B cell (primary cell): ENCODE measurements around the gene SIGLEC7. TPM values are rescaled to one million over a fixed set of nuclear protein-coding genes. Genes with fewer than 3 reads are reported as not detected.

Source experiments
- ATAC-seq: fragments of 200-7000 bp; cut with Tn5 transposase; one replicate; pipeline ENCODE4 v1.10.0; 2021; ENCODE audit warnings: low read depth, mild to moderate bottlenecking, moderate number of reproducible peaks, moderate library complexity
- CTCF ChIA-PET: fragments of 350-600 bp; sonication (Branson Sonifier 250); formaldehyde crosslinking; loops from one replicate; lab custom pipeline; 2021; ENCODE audit warnings: antibody characterized with exemption, inconsistent platforms; lab: Charles Lee
- POLR2A ChIA-PET: fragments of 350-600 bp; sonication (Branson Sonifier 250); formaldehyde crosslinking; loops from one replicate; lab custom pipeline; 2021; ENCODE audit warnings: antibody characterized with exemption; lab: Charles Lee
- DNase-seq: peaks from one replicate; pipeline ENCODE4 v3.0.0; 2013
- H2AFZ ChIP-seq: 2 replicates; pipeline ENCODE4 v1.6.1; 2012; ENCODE audit warnings: mild to moderate bottlenecking, low read depth, low read length; ENCODE audit not compliant: insufficient read depth, poor library complexity, severe bottlenecking
- H3K27ac ChIP-seq, 2 donors: 1 replicate in 1 of 2; 2 replicates in 1 of 2; pipeline ENCODE4 v1.5.1; 2012 to 2013; ENCODE audit warnings: low read length in 2 of 2, mild to moderate bottlenecking in 2 of 2, moderate library complexity in 1 of 2
- H3K27me3 ChIP-seq, 4 experiments: fragments of 200-600 bp in 1 of 4; sonication (generic) in 1 of 4; replicated peaks in 1 of 4; 1 replicate in 2 of 4; 2 replicates in 2 of 4; pipeline versions ENCODE4 v1.6.1 to v1.7.0; 2013 to 2016; ENCODE audit warnings: low read length in 3 of 4, mild to moderate bottlenecking in 2 of 4, mixed read lengths in 1 of 4, moderate library complexity in 1 of 4; ENCODE audit not compliant: insufficient read depth in 4 of 4, control insufficient read depth in 3 of 4; ENCODE audit errors: control extremely low read depth in 1 of 4
- H3K36me3 ChIP-seq, 2 experiments: replicated peaks in 1 of 2; 1 replicate in 1 of 2; 2 replicates in 1 of 2; pipeline versions ENCODE4 v1.6.1 to v1.7.1; 2013; ENCODE audit warnings: low read length in 1 of 2; ENCODE audit not compliant: insufficient read depth in 2 of 2, control insufficient read depth in 1 of 2; ENCODE audit errors: control extremely low read depth in 1 of 2, extremely low read depth in 1 of 2
- H3K4me1 ChIP-seq, 2 donors: fragments of 200-600 bp in 1 of 2; sonication (generic) in 1 of 2; 1 replicate in 1 of 2; 2 replicates in 1 of 2; pipeline versions ENCODE4 v1.5.1 to v1.6.1; 2013 to 2017; ENCODE audit warnings: low read length in 2 of 2; ENCODE audit not compliant: control insufficient read depth in 2 of 2, insufficient read depth in 2 of 2
- H3K4me2 ChIP-seq: replicated peaks from 2 replicates; pipeline ENCODE3; 2012; ENCODE audit warnings: mild to moderate bottlenecking, low read depth, low read length; ENCODE audit not compliant: poor library complexity, severe bottlenecking
- H3K4me3 ChIP-seq, 5 experiments: fragments of 200-600 bp in 1 of 5; sonication (generic) in 1 of 5; 1 replicate in 3 of 5; 2 replicates in 2 of 5; pipeline versions ENCODE4 v1.5.1 to v1.7.0; 2011 to 2016; ENCODE audit warnings: low read length in 4 of 5, mild to moderate bottlenecking in 4 of 5, low read depth in 2 of 5, control low read depth in 1 of 5, moderate library complexity in 1 of 5; ENCODE audit not compliant: insufficient read depth in 1 of 5; ENCODE audit errors: control extremely low read depth in 1 of 5, extremely low read depth in 1 of 5
- H3K79me2 ChIP-seq: fragments of 200-600 bp; sonication (generic); one replicate; pipeline ENCODE4 v1.6.0; 2016; ENCODE audit warnings: low read length; ENCODE audit not compliant: control insufficient read depth, insufficient read depth
- H3K9ac ChIP-seq: fragments of 200-600 bp; sonication (generic); 2 replicates; pipeline ENCODE4 v1.6.1; 2017; ENCODE audit warnings: mild to moderate bottlenecking, low read length, moderate library complexity
- H3K9me3 ChIP-seq, 3 donors: one replicate each; pipeline versions ENCODE4 v1.6.1 to v1.7.1; 2013; ENCODE audit warnings: low read length in 2 of 3; ENCODE audit not compliant: control insufficient read depth in 2 of 3, insufficient read depth in 1 of 3; ENCODE audit errors: control extremely low read depth in 1 of 3
- H4K20me1 ChIP-seq: 2 replicates; pipeline ENCODE4 v1.6.0; 2012; ENCODE audit warnings: mild to moderate bottlenecking, low read length; ENCODE audit not compliant: insufficient read depth, control insufficient read depth, poor library complexity, severe bottlenecking
- H3K27ac Mint-ChIP-seq: one replicate; pipeline ENCODE4 v1.8.0; 2021; ENCODE audit warnings: mixed read lengths
- H3K27me3 Mint-ChIP-seq: one replicate; pipeline ENCODE4 v1.8.0; 2021; ENCODE audit warnings: mixed read lengths
- H3K4me1 Mint-ChIP-seq: one replicate; pipeline ENCODE4 v1.8.0; 2021; ENCODE audit warnings: mixed read lengths
- H3K4me3 Mint-ChIP-seq: one replicate; pipeline ENCODE4 v1.8.0; 2021; ENCODE audit warnings: mixed read lengths
- H3K9me3 Mint-ChIP-seq: one replicate; pipeline ENCODE4 v1.8.0; 2022; ENCODE audit warnings: mixed read lengths; ENCODE audit not compliant: insufficient read depth
- CTCF ChIP-seq: fragments of 200-600 bp; IDR thresholded peaks from one replicate; pipeline ENCODE4 v1.8.0; 2022; ENCODE audit warnings: antibody characterized with exemption, mild to moderate bottlenecking
- EZH2 ChIP-seq: IDR thresholded peaks from 2 replicates; pipeline ENCODE4 v1.6.1; 2012; ENCODE audit warnings: borderline replicate concordance, low read depth, mild to moderate bottlenecking, moderate library complexity, low read length; ENCODE audit not compliant: insufficient read depth, poor library complexity, severe bottlenecking
- WGBS: methylation state at CpG from one replicate; pipeline ENCODE4 v1.1.5; 2013; ENCODE audit warnings: missing lambda C conversion rate; ENCODE audit not compliant: insufficient coverage; 5-methylcytosine and 5-hydroxymethylcytosine counted together
- intact Hi-C: fragments of 100-400 bp; cut with micrococcal nuclease; formaldehyde crosslinking; loops from one replicate; pipeline ENCODE4 v1.10.0; 2022
- polyA minus RNA-seq: library from RNA; depleted of rRNA, polyadenylated mRNA; stranded (reverse); fragments of >200 nt; gene quantifications from 2 replicates; pipeline ENCODE4 v1.2.3, GENCODE V29; 2012
- polyA plus RNA-seq: library from polyadenylated mRNA; depleted of rRNA; stranded (reverse); fragments of >200 nt; gene quantifications from 2 replicates; pipeline ENCODE4 v1.2.3, GENCODE V29; 2012
- total RNA-seq, 2 donors: library from RNA; stranded (reverse); fragments of 120-200 nt in 1 of 2; gene quantifications; 1 replicate in 1 of 2; 2 replicates in 1 of 2; pipeline versions ENCODE4 v1.2.3 to v1.2.4, GENCODE V29; 2013 to 2022

The SIGLEC7 gene
- not detected in 2 replicates for total RNA-seq
- 0.54 TPM for total RNA-seq (2013)
- polyA plus RNA-seq = 0.37 and 0.52 TPM in 2 replicates
- 0.26 TPM in 1 of 2 replicates, not detected in the other for polyA minus RNA-seq

GRCh38 chr19:51142119-51142518, at the start of gene SIGLEC7:
SIGLEC7 (plus strand) TSS chr19:51142301; CDS start chr19:51142370, 69 bp downstream.
- H2AFZ ChIP-seq = no peak within 1 kb of the TSS
- Mint-ChIP-seq H3K4me3 (no peak within 1 kb of the TSS), H3K27ac (no peak within 1 kb of the TSS), H3K27me3 (peaks cover 45% of the 10 kb centered on the region), H3K9me3 (no peaks in the 10 kb centered on the region), H3K4me1 (peaks cover 23% of the 10 kb centered on the region)
- ChIA-PET CTCF (no interaction called here), POLR2A (no interaction called here)
- no peak for ATAC-seq
- H3K4me1 ChIP-seq = peaks cover 4 to 19% of the 10 kb centered on the region in 2 donors
- no peak within 1 kb of the TSS for H3K9ac ChIP-seq
- H3K27me3 ChIP-seq = peaks cover 0 to 26% (median 4%) of the 10 kb centered on the region in 4 experiments
- no peaks in the 10 kb centered on the region for H3K79me2 ChIP-seq
- 86% methylated on average over 10 of the region's 14 CpGs for WGBS
- DNase-seq = no peak
- no peaks in the 10 kb centered on the region for H4K20me1 ChIP-seq
- no peak within 1 kb of the TSS for H3K4me3 ChIP-seq
- no peak within 1 kb of the TSS for H3K27ac ChIP-seq
- TF ChIP-seq CTCF (no peak), EZH2 (no peak)
- H3K36me3 ChIP-seq = no peaks in the 10 kb centered on the region
- peaks cover 0 to 5% (median 0%) of the 10 kb centered on the region in 3 donors for H3K9me3 ChIP-seq
- intact Hi-C loops = no loop called here
- no peak within 1 kb of the TSS for H3K4me2 ChIP-seq

- H3K27me3 ChIP-seq = no peaks in the 10 kb centered on the region
- no peak for TF ChIP-seq CTCF
- no peak for TF ChIP-seq EZH2
- H3K9ac ChIP-seq = no peak overlapping the region
- CTCF ChIA-PET = no interaction called here
- no peak overlapping the region for H3K4me3 ChIP-seq
- ATAC-seq (no peak), DNase-seq (no peak)
- intact Hi-C loops = no loop called here
- H2AFZ ChIP-seq = no peak overlapping the region
- no peaks in the 10 kb centered on the region for H3K4me1 ChIP-seq
- H3K9me3 ChIP-seq = no peaks in the 10 kb centered on the region
- Mint-ChIP-seq H3K4me1 (peaks cover 8% of the 10 kb centered on the region), H3K27ac (no peak overlapping the region), H3K4me3 (no peak overlapping the region), H3K27me3 (no peaks in the 10 kb centered on the region), H3K9me3 (no peaks in the 10 kb centered on the region)
- no peak overlapping the region for H3K27ac ChIP-seq
- H3K36me3 ChIP-seq = peaks cover 0 to 4% of the 10 kb centered on the region in 2 experiments
- 92% methylated on average over 4 of the region's 8 CpGs for WGBS
- no peaks in the 10 kb centered on the region for H4K20me1 ChIP-seq
- POLR2A ChIA-PET = no interaction called here
- H3K79me2 ChIP-seq = no peaks in the 10 kb centered on the region
- no peak overlapping the region for H3K4me2 ChIP-seq
Measured at GRCh38 chr19:51093101-51093500, 49.0 kb upstream of the SIGLEC7 start.
